HFFc6 (cell line): Measurements from ENCODE around the gene TXNRD1. TPM values are rescaled to one million over a fixed set of nuclear protein-coding genes. Genes with fewer than 3 reads are reported as not detected.

ENCODE experiments used
- DNase-seq: peaks from one replicate; pipeline ENCODE4 v3.0.0-alpha.2; 2018
- H3K27ac Mint-ChIP-seq: 2 replicates; pipeline ENCODE4 v1.8.0; 2020; ENCODE audit warnings: mild to moderate bottlenecking, mixed read lengths
- H3K27me3 Mint-ChIP-seq: 2 replicates; pipeline ENCODE4 v1.8.0; 2021; ENCODE audit warnings: mild to moderate bottlenecking, moderate library complexity, mixed read lengths; ENCODE audit not compliant: insufficient read depth
- H3K36me3 Mint-ChIP-seq: 2 replicates; pipeline ENCODE4 v1.8.0; 2021; ENCODE audit warnings: low read depth, mixed read lengths
- H3K4me1 Mint-ChIP-seq: 2 replicates; pipeline ENCODE4 v1.8.0; 2020; ENCODE audit warnings: low read depth, mixed read lengths
- H3K4me3 Mint-ChIP-seq: 2 replicates; pipeline ENCODE4 v1.8.0; 2020; ENCODE audit warnings: mild to moderate bottlenecking, moderate library complexity, mixed read lengths
- H3K9me3 Mint-ChIP-seq: 2 replicates; pipeline ENCODE4 v1.8.0; 2020; ENCODE audit warnings: mild to moderate bottlenecking, mixed read lengths
- CTCF ChIP-seq: fragments of 200-600 bp; sonication (generic); IDR thresholded peaks from 2 replicates; pipeline ENCODE4 v1.5.0; 2021; ENCODE audit warnings: antibody characterized with exemption, mild to moderate bottlenecking
- total RNA-seq, 6 experiments: library from RNA; stranded (reverse); fragmentation: NEBNext Ultra II Directional; extraction: Animal tissue kit (Norgen Biotek cat#: 25700); gene quantifications; 2 replicates in 1 of 6; 3 replicates in 5 of 6; pipeline ENCODE4 v1.2.3, GENCODE V29; 2021

Gene TXNRD1
- total RNA-seq, 6 experiments from 2014 or later: 468 to 851 (median 784) TPM

DNA sequence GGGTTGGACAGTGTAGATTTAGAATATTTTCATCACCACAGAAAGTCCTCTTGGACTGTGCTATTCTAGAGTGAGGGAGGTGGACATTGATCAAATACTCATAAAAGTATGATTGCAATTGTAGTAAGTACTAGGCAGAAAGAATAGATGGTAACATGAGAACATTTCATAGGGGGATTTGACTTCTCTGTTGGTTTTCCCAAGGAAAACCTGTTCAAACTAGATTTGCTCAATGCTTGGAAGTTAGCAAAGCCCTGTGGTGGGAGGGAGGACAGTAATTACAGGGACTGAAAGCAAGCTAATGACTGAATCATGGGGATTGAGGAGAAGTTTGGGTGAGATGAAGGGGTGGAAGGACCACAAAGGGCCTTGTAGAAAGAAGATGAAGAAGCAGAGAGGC is 63.6 kb downstream of the TXNRD1 start:
- peaks cover 71% of the 10 kb centered on the region for H3K4me1 Mint-ChIP-seq
- H3K4me3 Mint-ChIP-seq: peak overlapping the region; percentile 71
- H3K27me3 Mint-ChIP-seq: no peaks in the 10 kb centered on the region; the same call in 1 of the 2 replicates
- H3K9me3 Mint-ChIP-seq: no peaks in the 10 kb centered on the region
- peak overlapping the region; percentile 91 for H3K27ac Mint-ChIP-seq
- DNase-seq: no peak
- TF ChIP-seq CTCF: no peak
- peaks cover 9% of the 10 kb centered on the region for H3K36me3 Mint-ChIP-seq

GRCh38 chr12:104280111-104280510 is 64.5 kb downstream of the TXNRD1 start:
- Mint-ChIP-seq H3K27ac (peak overlapping the region; percentile 91), H3K4me3 (peak overlapping the region; percentile 71), H3K36me3 (peaks cover 9% of the 10 kb centered on the region), H3K27me3 (no peaks in the 10 kb centered on the region; the same call in 1 of the 2 replicates), H3K4me1 (peaks cover 80% of the 10 kb centered on the region), H3K9me3 (no peaks in the 10 kb centered on the region)
- no peak for TF ChIP-seq CTCF
- no peak for DNase-seq

DNA sequence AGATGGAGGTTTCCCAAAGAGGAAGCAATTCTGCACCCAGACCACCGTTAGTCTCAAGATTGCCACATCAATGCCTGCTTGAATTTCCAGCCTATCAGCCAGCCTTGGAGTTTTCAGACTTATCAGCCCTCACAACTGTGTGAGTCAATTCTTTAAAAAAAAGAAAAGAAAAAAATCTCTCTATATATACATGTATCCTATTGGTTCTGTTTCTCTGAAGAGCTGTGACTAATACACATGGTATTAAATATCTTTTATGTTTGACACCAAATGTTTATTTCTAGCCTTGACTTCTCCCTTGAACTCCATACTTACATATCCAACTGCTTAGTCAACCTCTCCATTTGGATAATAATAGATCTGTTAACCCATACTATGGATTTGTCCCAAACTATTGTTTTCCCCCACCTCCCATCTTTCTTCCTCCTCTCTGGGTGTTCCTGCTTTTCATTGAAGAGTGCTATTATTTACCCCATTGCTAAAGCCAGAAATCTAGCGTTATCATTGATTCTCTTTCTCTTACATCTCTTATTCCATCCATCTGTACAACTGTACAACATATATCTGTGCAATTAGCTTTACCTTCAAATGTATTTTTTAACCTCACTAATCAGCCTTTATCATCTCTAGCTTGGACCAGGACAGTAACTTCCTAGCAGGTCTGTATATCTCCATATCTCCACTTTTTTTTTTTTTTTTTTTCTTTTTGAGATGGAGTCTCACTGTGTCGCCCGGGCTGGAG is 65.3 kb downstream of the TXNRD1 start:
- Mint-ChIP-seq H3K27ac (peak overlapping the region; percentile 91), H3K36me3 (peaks cover 9% of the 10 kb centered on the region), H3K4me1 (peaks cover 84% of the 10 kb centered on the region), H3K9me3 (no peaks in the 10 kb centered on the region), H3K27me3 (no peaks in the 10 kb centered on the region; the same call in 1 of the 2 replicates), H3K4me3 (peak overlapping the region; percentile 71)
- peak; percentile 96 for DNase-seq
- TF ChIP-seq CTCF: no peak

GRCh38 chr12:104281636-104282035 is 66.1 kb downstream of the TXNRD1 start:
- peak overlapping the region; percentile 59 for H3K4me3 Mint-ChIP-seq

GRCh38 chr12:104282109-104282508 is 66.5 kb downstream of the TXNRD1 start:
- Mint-ChIP-seq H3K27ac (peak overlapping the region; percentile 91), H3K4me1 (peaks cover 83% of the 10 kb centered on the region), H3K9me3 (peaks cover 3% of the 10 kb centered on the region), H3K4me3 (peak overlapping the region; percentile 59), H3K27me3 (peaks cover 2% of the 10 kb centered on the region), H3K36me3 (peaks cover 13% of the 10 kb centered on the region)
- DNase-seq: peak; percentile 60
- no peak for TF ChIP-seq CTCF

More at GRCh38 chr12:104281636-104282035, 66.1 kb downstream of the TXNRD1 start:
- Mint-ChIP-seq H3K36me3 (peaks cover 9% of the 10 kb centered on the region), H3K27me3 (no peaks in the 10 kb centered on the region; the same call in 1 of the 2 replicates), H3K4me1 (peaks cover 84% of the 10 kb centered on the region), H3K9me3 (no peaks in the 10 kb centered on the region), H3K27ac (peak overlapping the region; percentile 91)
- no peak for TF ChIP-seq CTCF
- DNase-seq: no peak
